ENCODE results near the gene SRCIN1. TPM values are rescaled to one million over a fixed set of nuclear protein-coding genes. Genes with fewer than 3 reads are reported as not detected.
"Not testable (repeated sequence)": the region's sequence is repeated elsewhere in the genome, so short reads cannot be mapped to it uniquely, and the experiment has no call there.

Gene SRCIN1
- total RNA-seq, 4 donors from 2014 or later = 0.24 TPM; not detected in 3

GRCh38 chr17:38504216-38504615, 101.5 kb downstream of the SRCIN1 start:
- H3K4me1 ChIP-seq = no peaks in the 10 kb centered on the region
- DNase-seq (no peak), ATAC-seq (no peak)
- in situ Hi-C loops (cut with MboI; ENCODE audit: low sequenced_read_pairs in 4 of 4) (no loop called here), intact Hi-C loops (cut with DNase I; ENCODE audit: low total_unique reads) (no loop called here)
- no peaks in the 10 kb centered on the region for H3K9me3 ChIP-seq
- TF ChIP-seq POLR2A (IDR thresholded peaks at IDR 0.05) = no peak
- no peak for TF ChIP-seq CTCF (IDR thresholded peaks at IDR 0.05 in 4 of 5, conservative IDR thresholded peaks at IDR 0.05 in 1 of 5)
- H3K27ac ChIP-seq = no peak overlapping the region
- peaks cover 0 to 6% (median 0%) of the 10 kb centered on the region in 3 donors for H3K27me3 ChIP-seq
- H3K4me3 ChIP-seq = no peak overlapping the region
- H3K36me3 ChIP-seq = peaks cover 0 to 33% of the 10 kb centered on the region in 2 donors

DNA sequence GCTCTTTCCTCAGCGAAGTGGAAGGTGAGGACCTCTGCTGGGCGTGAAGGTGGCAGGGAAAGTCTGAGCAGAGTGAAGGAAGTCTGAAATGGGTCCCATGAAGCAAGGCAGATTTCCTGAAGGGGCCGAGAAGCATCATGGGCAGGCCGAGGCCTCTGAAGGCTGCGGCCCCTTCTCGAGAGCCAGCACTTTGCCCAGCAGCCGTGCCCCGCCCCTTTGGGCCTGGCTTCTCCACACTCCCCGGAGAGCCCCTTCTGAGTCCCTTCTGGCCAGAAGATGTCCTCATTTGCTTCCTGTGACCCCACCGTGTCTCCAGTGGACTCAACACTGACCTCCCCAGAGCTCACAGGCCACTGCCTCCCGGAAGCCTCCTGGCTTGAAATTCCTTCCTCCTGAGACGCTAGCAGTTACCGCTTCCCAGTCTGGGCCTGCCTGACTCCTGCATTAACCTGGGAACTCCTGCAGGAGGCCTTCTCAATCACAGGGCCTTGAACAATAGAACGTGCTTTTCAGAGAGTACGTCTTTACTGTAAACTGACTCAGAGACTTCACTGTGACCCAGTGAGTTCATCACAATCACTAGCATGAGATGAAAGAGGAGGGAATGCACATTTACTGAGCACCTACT, 102.4 kb downstream of the SRCIN1 start:
- in situ Hi-C loops (cut with MboI; ENCODE audit: low sequenced_read_pairs in 4 of 4); H3K27me3 ChIP-seq; H3K4me1 ChIP-seq; H3K4me3 ChIP-seq; H3K9me3 ChIP-seq; H3K27ac ChIP-seq; intact Hi-C loops (cut with DNase I; ENCODE audit: low total_unique reads); ATAC-seq; DNase-seq: not testable (repeated sequence)
- H3K36me3 ChIP-seq = peaks cover 0 to 38% of the 10 kb centered on the region in 2 donors

GRCh38 chr17:38501718-38502117, 104.0 kb downstream of the SRCIN1 start:
- H3K9me3 ChIP-seq; H3K27me3 ChIP-seq; H3K27ac ChIP-seq; in situ Hi-C loops (cut with MboI; ENCODE audit: low sequenced_read_pairs in 4 of 4); intact Hi-C loops (cut with DNase I; ENCODE audit: low total_unique reads); H3K4me3 ChIP-seq; DNase-seq; H3K4me1 ChIP-seq; ATAC-seq: not testable (repeated sequence)
- H3K36me3 ChIP-seq = peaks cover 0 to 41% of the 10 kb centered on the region in 2 donors

DNA sequence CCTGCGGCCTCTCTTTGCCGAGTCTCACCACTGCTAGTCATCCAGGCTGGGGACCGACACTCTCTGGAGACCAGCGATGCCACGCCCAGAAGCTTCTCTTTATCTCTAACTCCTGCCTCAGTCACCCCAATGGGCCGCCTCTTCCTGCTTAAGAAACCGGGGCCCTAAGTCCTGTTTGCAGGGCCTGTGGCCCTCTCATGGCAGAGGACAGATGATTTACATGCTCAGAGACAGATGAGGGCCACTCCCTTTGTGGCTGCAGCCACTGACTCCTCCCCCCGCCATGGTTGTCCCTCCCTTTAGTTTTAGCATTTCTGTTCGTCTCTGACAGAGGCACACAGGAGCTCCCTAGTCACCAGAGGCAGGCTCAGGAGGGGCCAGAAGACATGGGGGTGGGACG, 106.5 kb downstream of the SRCIN1 start:
- not testable (repeated sequence) for H3K27ac ChIP-seq, DNase-seq, H3K4me1 ChIP-seq, H3K27me3 ChIP-seq, H3K9me3 ChIP-seq, ATAC-seq, H3K4me3 ChIP-seq
- peaks cover 0 to 37% of the 10 kb centered on the region in 2 donors for H3K36me3 ChIP-seq
- intact Hi-C loops (cut with DNase I; ENCODE audit: low total_unique reads) (loop anchor here (10.0 kb wide), 1 partner anchor 166 kb away; no protein-coding TSS in a partner anchor), in situ Hi-C loops (cut with MboI; ENCODE audit: low sequenced_read_pairs in 4 of 4) (loop anchor here in 1 of 4 donors (25.0 kb wide), 1 partner anchor 163 kb away; the partner anchor contains the start of gene EPOP)

DNA sequence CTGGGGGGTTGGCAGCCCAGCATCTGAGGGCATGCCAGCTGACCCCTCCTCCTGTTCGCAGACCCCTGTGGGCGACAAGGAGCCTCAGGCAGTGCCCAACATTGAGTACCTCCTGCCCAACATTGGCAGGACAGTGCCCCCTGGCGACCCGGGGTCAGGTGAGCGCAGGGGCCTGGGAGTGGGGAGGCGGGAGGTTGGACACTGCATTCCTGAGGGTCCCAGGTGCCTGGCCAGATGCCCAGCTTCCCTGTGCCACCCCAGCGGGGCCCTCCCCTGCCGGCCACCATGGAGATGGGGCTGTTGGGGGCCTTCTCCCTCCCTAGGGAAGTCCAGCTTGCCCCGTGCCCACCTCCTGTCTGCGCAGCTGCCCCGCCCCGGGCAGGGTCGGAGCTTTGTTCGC, 107.4 kb downstream of the SRCIN1 start:
- H3K4me3 ChIP-seq = no peak overlapping the region
- TF ChIP-seq POLR2A (IDR thresholded peaks at IDR 0.05) = no peak
- TF ChIP-seq CTCF (IDR thresholded peaks at IDR 0.05 in 4 of 5, conservative IDR thresholded peaks at IDR 0.05 in 1 of 5) = no peak
- peaks cover 0 to 42% of the 10 kb centered on the region in 2 donors for H3K36me3 ChIP-seq
- intact Hi-C loops (cut with DNase I; ENCODE audit: low total_unique reads) (loop anchor here (10.0 kb wide), 1 partner anchor 166 kb away; no protein-coding TSS in a partner anchor), in situ Hi-C loops (cut with MboI; ENCODE audit: low sequenced_read_pairs in 4 of 4) (loop anchor here in 1 of 4 donors (25.0 kb wide), 1 partner anchor 164 kb away; the partner anchor contains the start of gene EPOP)
- ATAC-seq (no peak), DNase-seq (no peak)
- no peaks in the 10 kb centered on the region for H3K4me1 ChIP-seq
- H3K27ac ChIP-seq = no peak overlapping the region
- H3K9me3 ChIP-seq = no peaks in the 10 kb centered on the region
- no peaks in the 10 kb centered on the region for H3K27me3 ChIP-seq

DNA sequence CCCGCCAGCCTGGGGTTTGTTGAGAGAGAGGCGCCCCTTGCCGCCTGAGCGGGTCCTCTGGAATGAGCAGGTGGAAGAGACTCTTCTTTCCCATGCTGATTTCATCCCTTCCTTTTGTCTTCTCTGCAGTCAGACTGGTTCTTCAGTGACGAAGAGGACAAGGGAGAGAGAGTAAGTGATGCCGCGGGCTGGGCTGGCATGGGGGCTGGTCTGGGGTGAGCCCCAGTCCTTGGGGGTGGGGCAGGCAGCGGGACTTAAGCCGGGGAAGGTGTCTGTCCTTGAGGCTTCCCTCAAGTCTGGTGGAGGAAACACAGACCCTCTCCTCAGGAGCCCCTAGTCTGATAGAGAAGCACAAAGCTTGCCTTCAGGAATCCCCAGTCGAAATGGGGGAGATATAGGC, 108.1 kb downstream of the SRCIN1 start:
- not testable (repeated sequence) for H3K27me3 ChIP-seq, ATAC-seq, H3K9me3 ChIP-seq, DNase-seq, H3K4me3 ChIP-seq, H3K27ac ChIP-seq, H3K4me1 ChIP-seq
- peaks cover 0 to 38% of the 10 kb centered on the region in 2 donors for H3K36me3 ChIP-seq
- in situ Hi-C loops (cut with MboI; ENCODE audit: low sequenced_read_pairs in 4 of 4) = loop anchor here in 1 of 4 donors (25.0 kb wide), 1 partner anchor 165 kb away; the partner anchor contains the start of gene EPOP
- intact Hi-C loops (cut with DNase I; ENCODE audit: low total_unique reads) = loop anchor here (10.0 kb wide), 1 partner anchor 167 kb away; no protein-coding TSS in a partner anchor

- not testable (repeated sequence) for H3K4me1 ChIP-seq, H3K27me3 ChIP-seq, H3K27ac ChIP-seq, H3K9me3 ChIP-seq, DNase-seq, H3K4me3 ChIP-seq, ATAC-seq
- peaks cover 0 to 39% of the 10 kb centered on the region in 2 donors for H3K36me3 ChIP-seq
- intact Hi-C loops (cut with DNase I; ENCODE audit: low total_unique reads) = loop anchor here (10.0 kb wide), 1 partner anchor 171 kb away; no protein-coding TSS in a partner anchor
- in situ Hi-C loops (cut with MboI; ENCODE audit: low sequenced_read_pairs in 4 of 4) = loop anchor here in 1 of 4 donors (25.0 kb wide), 1 partner anchor 168 kb away; the partner anchor contains the start of gene EPOP
Observed at GRCh38 chr17:38494152-38494551, 111.6 kb downstream of the SRCIN1 start.

Measured in gastrocnemius medialis (tissue), 4 donors.